Kasumi-1 (cell line): ENCODE measurements around the gene RCL1.

Experiments
- DNase-seq, 2 experiments: peaks; one replicate each; lab custom pipeline; 2025; lab: John Stamatoyannopoulos, UW

RCL1 gene

DNA sequence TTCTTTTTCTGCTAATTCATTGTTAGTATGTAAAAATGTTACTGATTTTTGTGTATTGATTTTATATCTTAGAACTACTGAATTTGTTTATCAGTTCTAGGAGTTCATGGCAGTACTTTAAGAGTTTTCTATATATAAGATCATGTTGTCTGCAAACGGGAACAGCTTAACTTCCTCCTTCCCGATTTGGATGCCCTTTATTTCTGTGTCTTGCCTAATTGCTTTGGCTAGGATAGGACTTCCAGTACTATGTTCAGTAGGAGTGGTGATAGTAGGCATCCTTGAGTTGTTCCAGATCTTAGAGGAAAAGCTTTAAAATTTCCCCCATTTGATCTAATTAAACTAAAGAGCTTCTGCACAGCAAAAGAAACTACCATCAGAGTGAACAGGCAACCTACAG is 20.1 kb downstream of the RCL1 start:
- DNase-seq = peak; percentile 49 to 54

- no peak for DNase-seq
Observed at GRCh38 chr9:4814913-4815312, 22.2 kb downstream of the RCL1 start.

- no peak for DNase-seq
Observed at GRCh38 chr9:4815381-4815956, 22.7 kb downstream of the RCL1 start.

DNA sequence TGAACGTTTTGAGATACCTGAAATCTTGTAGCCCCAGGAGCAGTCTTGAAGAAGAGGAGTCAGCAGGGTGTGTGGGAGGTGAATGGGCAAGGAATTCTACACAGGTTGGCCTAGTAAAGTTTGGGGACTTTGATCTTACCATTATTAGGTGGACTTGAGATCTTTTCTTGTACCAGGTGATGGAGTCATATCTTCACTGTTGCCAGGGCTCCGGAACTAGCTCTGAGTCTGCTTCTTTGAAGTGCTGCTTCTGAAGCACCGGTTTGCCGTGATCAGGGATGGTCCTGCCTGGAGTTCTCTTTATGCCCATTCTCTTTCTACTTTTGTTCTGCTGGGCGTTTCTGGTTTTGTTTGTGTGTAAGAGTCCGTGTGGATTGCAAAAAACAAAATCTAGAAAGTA is 27.4 kb downstream of the RCL1 start:
- no peak for DNase-seq

DNA sequence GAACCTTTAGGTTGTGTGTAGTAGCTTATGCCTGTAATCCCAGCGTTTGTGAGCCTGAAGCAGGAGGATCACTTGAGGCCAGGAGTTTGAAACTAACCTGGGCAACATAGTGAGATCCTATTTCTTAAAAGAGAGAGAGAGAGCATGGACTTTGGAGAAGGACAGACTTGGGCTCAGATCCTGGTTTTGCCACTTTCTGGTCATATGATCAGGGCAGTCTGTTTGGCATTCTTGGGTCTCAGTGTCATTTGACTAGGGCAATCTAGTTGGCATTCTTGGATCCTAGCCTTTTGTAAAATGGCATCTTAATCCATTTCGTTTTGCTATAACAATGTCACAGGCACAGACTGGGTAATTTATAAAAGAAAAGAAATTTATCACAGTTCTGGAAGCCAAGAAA is 28.4 kb downstream of the RCL1 start:
- DNase-seq = no peak

DNA sequence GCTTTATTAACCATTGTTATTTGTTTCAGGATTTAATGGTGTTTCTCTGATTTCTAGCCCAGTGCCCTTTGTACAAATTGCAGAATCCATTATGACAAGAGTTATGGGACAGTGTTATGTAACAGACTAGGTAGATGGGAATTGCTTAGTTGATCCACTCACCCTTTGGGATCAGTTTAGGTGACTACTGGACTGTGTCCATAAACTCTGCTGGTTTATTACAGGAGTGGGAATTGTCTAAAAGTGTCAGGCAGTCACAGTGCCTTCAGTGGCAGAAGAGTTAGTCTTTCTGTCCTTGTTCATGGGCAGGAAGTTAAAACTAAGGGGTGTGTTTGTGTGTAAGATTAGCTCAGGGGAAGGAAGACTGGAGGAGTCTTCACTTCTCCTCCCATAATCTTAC is 29.3 kb downstream of the RCL1 start:
- DNase-seq = no peak

- DNase-seq = no peak
Observed at GRCh38 chr9:4826417-4827166, 33.8 kb downstream of the RCL1 start.

- no peak for DNase-seq
Observed at GRCh38 chr9:4827224-4827623, 34.5 kb downstream of the RCL1 start.

GRCh38 chr9:4828761-4829160 is 36.0 kb downstream of the RCL1 start:
- DNase-seq = no peak

DNA sequence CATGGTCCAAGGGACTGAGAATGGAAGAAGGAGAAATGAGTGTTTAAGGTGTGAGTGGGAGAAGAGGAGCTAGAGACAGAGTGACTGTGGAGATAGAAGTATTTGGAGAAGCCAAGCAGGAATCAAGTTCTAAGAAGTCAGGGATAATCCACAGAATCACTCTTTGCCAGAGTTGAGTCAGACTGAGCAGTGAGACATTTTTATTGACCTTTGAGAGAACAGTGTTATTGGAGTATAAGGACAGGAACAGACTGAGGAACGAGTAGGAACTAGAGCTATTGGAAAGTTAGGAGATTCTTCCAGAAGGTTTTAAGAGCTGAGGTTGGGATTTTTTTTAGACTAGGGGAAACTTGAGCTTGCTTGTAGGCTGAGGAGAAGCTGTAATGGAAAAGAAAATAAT is 37.2 kb downstream of the RCL1 start:
- no peak for DNase-seq

- no peak for DNase-seq
Observed at GRCh38 chr9:4830699-4831098, 38.0 kb downstream of the RCL1 start.

DNA sequence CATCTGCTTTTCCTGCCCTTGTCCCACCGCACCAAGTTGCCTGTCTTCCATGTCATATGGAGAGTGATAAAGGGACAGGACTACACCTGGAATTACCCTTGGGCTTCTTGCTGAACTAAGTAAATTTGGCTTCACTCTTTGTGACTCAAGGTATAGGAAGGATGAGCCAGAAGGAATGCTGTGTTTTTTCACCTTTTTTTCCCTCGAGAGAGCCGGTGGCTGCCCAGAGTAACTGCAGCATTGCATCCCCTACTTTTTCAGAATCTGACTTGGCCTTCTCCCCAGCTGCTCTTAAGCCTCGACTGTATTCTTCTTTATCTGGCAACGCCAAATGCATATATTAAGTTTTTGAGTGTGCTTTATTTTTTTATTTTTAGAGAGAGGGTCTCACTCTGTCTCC is 38.4 kb downstream of the RCL1 start:
- DNase-seq = no peak

GRCh38 chr9:4831944-4832343 is 39.2 kb downstream of the RCL1 start:
- no peak for DNase-seq

DNA sequence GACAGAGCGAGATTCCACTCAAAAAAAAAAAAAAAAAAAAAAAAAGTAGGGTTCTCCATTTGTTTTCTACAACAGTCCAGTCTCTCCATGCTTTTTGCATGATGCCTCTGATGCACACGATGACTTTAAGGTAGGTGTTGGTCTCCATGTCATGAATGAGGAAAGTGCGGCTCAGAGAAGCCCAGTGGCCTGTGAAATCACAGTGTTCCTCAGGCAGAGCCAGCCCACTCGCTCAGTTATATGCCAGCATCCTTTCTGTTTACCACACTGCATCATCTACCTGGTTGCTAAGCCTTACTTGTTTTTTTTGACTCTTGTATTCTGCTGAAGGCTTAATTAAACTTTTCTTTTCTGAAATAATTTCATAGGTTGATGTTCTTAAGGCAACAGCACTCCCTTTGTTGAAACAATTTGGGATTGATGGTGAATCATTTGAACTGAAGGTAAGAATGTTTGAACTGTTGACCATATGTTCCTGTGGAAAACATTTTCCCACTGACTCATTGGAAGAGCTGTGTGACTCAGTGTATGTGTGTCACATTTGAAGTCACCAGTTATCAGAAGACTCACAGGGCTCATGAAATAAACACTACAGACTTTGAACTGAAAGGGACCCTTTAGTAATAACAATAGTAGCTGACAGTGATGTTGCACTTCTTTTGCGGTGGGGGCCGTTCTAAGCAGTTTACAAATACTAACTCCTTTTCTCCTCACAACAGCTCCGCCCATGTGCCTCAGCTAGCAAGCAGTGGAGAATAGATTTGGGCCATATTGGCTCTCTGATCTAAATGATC is 40.2 kb downstream of the RCL1 start:
- no peak for DNase-seq

DNA sequence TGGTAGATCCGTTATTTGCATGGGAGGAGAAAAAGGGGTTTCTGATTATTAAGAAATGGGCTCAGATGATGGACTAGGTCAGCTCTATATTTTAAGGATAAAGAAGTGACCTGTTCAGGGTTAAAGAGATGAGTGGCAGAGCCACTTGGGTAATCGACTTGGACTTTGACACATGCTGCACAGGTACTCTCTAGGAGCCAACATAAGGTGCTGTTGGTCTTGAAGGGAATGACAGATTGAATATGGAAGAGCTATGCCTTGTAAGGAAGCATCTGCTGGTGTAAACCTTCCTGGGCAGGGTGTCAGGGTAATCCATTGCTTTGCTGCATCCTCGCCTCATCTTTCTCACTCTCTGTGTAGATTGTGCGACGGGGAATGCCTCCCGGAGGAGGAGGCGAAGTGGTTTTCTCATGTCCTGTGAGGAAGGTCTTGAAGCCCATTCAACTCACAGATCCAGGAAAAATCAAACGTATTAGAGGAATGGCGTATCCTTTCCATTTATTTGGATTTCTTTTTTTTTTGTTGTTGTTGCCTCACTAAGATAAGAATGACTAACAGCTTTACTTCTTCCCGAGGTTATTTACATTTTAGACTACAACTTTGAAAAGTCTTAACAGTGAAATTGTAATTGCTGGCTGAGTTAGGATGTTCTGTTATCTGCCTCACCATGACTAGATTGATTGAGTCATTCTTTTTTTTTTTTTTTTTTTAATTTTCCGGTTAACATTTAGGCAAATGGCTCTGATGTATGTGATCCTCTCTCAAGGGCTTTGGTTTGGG is 41.2 kb downstream of the RCL1 start:
- DNase-seq = no peak

DNA sequence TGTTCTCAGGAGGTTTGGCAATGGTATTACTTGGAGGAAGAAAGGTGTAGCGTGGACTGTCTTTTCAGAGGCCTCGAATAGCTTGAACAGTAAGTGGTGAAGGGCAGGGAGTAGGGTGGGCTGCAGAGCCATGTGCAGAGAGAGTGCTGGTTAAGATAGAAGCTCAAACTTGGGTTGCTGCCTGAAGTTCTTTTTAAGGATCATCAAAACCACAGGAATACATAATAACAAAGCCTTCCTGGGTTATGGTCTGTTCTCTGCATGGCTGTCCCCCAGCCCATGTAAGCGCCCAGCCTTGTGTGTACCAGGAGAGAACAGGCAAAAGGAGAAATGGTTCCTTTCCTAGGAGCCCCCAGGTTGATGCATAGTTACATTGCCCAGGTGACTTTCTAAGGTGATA is 43.9 kb downstream of the RCL1 start:
- DNase-seq = no peak

DNA sequence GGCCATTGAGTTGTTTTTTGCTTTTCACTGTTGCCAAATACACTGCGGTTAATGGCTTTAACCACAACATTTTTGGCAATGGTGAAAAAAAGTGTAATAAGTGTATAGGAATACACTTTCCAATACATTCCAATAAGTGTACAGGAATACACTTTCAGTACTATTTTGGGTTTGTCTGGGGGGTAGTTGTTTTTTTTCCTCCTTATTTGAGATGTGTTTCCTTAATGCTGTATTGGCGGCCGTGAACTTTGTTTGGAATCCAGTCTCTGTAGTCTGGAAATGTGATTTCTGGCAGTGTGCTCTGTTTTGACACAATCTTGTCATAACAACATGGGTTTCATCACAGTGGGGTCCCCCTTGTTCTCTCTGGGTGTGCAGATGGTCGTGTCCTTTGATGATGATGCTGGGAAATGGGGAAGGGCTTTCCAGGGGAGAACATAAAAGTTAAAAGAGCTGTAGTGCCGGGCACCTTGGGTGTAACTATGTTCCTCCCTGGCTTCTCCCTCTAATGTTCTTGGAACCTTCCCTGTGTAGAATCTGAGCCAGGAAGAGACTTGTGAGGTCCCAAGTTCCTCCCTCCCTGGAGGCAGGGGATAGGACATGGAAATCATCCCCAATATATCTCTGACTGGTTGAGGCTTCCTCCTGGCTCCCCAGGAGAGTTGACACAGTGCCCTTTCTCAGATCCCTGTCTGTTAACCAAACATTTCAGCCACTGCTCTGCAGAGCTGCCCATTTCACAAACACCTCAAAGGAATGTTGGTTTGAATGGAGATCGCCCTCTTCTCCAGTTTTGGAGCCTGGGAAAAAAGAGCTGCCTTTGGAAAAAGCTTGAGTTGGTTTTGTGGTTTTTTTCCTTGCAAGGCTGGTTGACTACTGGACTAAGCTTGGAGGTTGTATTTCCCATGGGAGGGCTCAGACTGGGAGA is 44.8 kb downstream of the RCL1 start:
- DNase-seq = no peak

DNA sequence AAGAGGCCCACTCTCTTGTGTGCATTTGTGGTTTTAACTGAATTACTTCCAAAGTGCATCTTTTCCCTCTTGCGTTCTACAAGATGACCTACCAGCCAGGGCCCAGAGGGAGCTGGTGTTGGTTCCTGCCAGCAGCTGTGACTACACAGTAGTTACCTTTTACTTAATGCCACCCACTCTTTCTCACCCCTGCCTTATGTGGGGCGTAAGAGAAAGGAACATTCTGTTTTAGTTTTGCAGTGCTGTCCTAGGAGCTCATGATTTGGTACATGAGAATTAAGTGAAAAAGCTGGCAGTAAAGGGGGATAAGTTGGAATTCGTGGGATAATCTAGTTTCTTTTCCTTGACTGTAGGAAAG is 45.4 kb downstream of the RCL1 start:
- DNase-seq = no peak

DNA sequence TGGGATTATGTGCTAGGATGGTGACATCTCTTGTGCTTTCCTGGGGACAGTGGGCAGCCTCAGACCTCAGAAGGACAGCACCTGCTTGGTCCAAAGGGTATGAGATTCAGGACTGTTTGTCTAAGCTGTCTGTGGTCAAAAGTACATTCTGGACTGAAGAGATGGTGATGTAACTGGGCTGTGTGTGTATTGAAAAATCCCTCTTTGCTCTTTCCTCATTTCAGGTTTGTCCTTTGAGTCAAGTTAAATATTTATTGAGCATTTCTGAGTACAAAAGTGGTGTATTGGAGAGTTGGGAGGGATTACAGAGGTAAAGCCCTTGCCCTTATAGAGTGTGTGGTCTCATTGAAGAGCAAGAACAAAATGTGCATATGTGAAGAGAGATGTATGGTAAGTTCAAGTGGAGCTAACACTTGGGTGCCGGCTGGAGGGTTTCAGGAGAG is 46.7 kb downstream of the RCL1 start:
- DNase-seq = no peak

DNA sequence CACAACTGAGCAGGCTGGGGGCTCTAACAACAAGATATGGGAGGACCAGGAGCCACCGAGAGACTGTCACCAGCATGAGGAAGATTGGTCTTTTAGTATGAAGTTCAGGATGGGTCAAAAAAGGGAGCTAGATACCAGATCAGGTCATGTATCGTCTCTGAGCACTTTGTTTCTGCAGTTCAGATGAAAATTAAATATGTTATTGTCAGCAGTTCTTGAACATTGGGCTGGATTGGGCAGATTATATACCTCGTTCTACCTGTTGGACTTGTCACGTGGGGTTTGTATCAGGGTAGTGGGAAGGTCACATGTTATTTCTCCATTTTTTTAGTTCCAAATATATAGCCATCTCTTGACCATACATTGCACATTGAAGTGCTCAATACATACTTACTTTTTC is 47.3 kb downstream of the RCL1 start:
- no peak for DNase-seq

DNA sequence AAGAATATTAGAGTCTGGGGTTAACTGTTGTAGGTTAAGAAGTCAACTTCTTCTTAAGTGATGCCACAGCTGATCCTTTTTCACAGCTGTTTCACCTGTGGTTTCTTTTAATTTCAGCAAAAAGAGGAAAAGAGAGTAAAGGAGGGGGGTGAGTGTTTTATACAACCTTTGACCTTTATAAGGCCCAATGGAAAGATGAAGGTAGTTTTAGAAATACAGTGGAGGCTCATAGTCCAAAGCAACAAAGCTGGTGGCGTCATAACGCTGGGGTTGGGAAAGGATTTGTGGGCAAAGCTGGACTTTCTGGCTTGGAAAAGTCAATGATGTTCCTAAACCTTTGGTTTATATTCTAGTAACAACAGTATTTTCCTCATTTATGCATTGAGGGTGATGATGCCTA is 49.5 kb downstream of the RCL1 start:
- no peak for DNase-seq
